ENCODE results near the gene SKAP1. TPM values are rescaled to one million over a fixed set of nuclear protein-coding genes. Genes with fewer than 3 reads are reported as not detected.

SKAP1 gene
- total and polyA plus RNA-seq, 4 donors: 1.4 to 4.9 (median 2.5) TPM

DNA sequence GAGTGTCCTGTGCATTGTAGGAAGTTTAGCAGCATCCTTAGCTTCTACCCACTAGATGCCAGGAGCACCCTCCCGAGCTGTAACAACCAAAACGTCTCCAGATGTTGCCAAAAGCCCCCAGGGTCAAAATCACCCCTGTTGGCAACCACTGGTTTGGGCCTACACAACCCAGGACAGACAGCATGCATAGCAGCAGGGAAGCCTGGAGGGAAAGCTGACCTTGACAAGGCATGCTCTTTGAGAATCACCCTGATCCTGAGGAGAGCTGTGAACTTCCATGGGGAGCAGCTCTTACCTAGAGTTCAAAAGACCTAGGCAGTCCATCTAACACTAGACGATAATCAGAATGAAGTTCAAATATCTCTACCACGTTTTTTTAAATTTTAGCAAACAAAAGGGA is 9.2 kb downstream of the SKAP1 start:
- Histone ChIP-seq H3K4me3 (no peak overlapping the region), H3K9me3 (ENCODE audit: control insufficient read depth in 4 of 4, insufficient read depth in 3 of 4, low read length in 3 of 4) (no peaks in the 10 kb centered on the region), H3K27me3 (ENCODE audit: control insufficient read depth in 3 of 3, insufficient read depth in 3 of 3, low read length in 2 of 3) (peaks cover 0 to 18% (median 0%) of the 10 kb centered on the region in 3 donors), H3K36me3 (ENCODE audit: control insufficient read depth in 4 of 4, insufficient read depth in 4 of 4, low read length in 4 of 4) (no peaks in the 10 kb centered on the region), H3K4me1 (ENCODE audit: control insufficient read depth in 5 of 5, insufficient read depth in 5 of 5, low read length in 5 of 5) (peaks cover 0 to 4% (median 0%) of the 10 kb centered on the region in 5 donors), H3K27ac (ENCODE audit: low read depth in 1 of 2, low read length in 1 of 2) (no peak overlapping the region), H3K9ac (ENCODE audit: insufficient read depth in 1 of 2, low read length in 2 of 2) (no peak overlapping the region)
- TF ChIP-seq CTCF (IDR thresholded peaks at IDR 0.05; ENCODE audit: control extremely low read depth, extremely low read depth): no peak
- ATAC-seq (ENCODE audit: insufficient read depth, low FRiP score): no peak
- DNase-seq: no peak
- WGBS, 2 donors: 75 to 82% methylated on average over 4 of the region's 4 CpGs

GRCh38 chr17:48416971-48417370 is 13.0 kb downstream of the SKAP1 start:
- Histone ChIP-seq H3K4me3 (no peak overlapping the region), H3K9me3 (ENCODE audit: control insufficient read depth in 4 of 4, insufficient read depth in 3 of 4, low read length in 3 of 4) (peaks cover 0 to 2% (median 0%) of the 10 kb centered on the region in 4 donors), H3K9ac (ENCODE audit: insufficient read depth in 1 of 2, low read length in 2 of 2) (no peak overlapping the region), H3K4me1 (ENCODE audit: control insufficient read depth in 5 of 5, insufficient read depth in 5 of 5, low read length in 5 of 5) (no peaks in the 10 kb centered on the region), H3K27me3 (ENCODE audit: control insufficient read depth in 3 of 3, insufficient read depth in 3 of 3, low read length in 2 of 3) (peaks cover 0 to 25% (median 0%) of the 10 kb centered on the region in 3 donors), H3K36me3 (ENCODE audit: control insufficient read depth in 4 of 4, insufficient read depth in 4 of 4, low read length in 4 of 4) (no peaks in the 10 kb centered on the region), H3K27ac (ENCODE audit: low read depth in 1 of 2, low read length in 1 of 2) (no peak overlapping the region)
- TF ChIP-seq CTCF (IDR thresholded peaks at IDR 0.05; ENCODE audit: control extremely low read depth, extremely low read depth): no peak
- 19 to 27% methylated on average over 3 of the region's 3 CpGs for WGBS, 2 donors
- DNase-seq: no peak
- no peak for ATAC-seq (ENCODE audit: insufficient read depth, low FRiP score)

DNA sequence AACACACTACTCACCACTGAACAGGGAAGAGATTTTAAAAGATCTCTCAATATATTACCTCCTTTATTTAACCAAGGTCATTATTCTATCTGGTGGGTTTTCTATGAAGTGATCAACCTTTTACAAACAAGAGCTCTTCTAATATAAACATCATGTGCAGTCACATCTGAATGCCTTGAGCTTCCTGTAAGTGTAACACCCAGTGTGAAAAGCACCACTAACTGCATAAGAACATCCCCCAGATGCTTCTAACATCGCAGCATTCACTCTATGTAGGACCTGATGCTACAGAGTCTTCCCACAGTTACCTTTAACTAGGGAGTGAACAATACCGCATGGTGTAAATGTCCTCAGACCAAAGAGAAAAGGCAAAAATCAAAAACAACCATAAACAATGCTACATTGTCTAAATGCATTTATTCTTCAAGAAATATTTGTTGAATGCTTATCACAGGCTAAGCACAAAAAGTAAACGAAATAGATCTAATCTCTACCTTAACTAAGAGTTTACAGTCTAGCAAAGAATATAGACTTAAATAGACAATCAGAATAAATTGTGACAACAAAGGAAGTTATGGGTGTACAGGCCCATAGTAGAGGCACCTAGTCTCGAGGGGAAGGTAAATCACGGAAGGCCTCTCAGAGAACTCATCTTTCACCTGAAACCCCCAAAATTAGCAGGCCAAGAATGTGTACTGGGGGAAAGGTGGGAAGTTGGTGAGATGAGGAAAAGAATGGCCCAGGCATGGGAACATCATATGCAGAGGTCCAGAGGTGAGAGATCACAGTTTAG is 16.2 kb downstream of the SKAP1 start:
- H3K27ac ChIP-seq (ENCODE audit: low read depth in 1 of 2, low read length in 1 of 2): no peak overlapping the region
- no peak overlapping the region for H3K4me3 ChIP-seq
- no peaks in the 10 kb centered on the region for H3K4me1 ChIP-seq (ENCODE audit: control insufficient read depth in 5 of 5, insufficient read depth in 5 of 5, low read length in 5 of 5)
- H3K9me3 ChIP-seq (ENCODE audit: control insufficient read depth in 4 of 4, insufficient read depth in 3 of 4, low read length in 3 of 4): peaks cover 0 to 2% (median 0%) of the 10 kb centered on the region in 4 donors
- WGBS, 2 donors: 74 to 85% methylated on average over 5 of the region's 5 CpGs
- no peak for TF ChIP-seq CTCF (IDR thresholded peaks at IDR 0.05; ENCODE audit: control extremely low read depth, extremely low read depth)
- H3K9ac ChIP-seq (ENCODE audit: insufficient read depth in 1 of 2, low read length in 2 of 2): no peak overlapping the region
- H3K27me3 ChIP-seq (ENCODE audit: control insufficient read depth in 3 of 3, insufficient read depth in 3 of 3, low read length in 2 of 3): peaks cover 0 to 31% (median 0%) of the 10 kb centered on the region in 3 donors
- ATAC-seq (ENCODE audit: insufficient read depth, low FRiP score) (no peak), DNase-seq (no peak)
- no peaks in the 10 kb centered on the region for H3K36me3 ChIP-seq (ENCODE audit: control insufficient read depth in 4 of 4, insufficient read depth in 4 of 4, low read length in 4 of 4)
